Stimulated activated naive CD4-positive, alpha-beta T cell (primary cell): ENCODE data around the gene RAD54L.
A peak's percentile ranks its signal among the peaks of the same experiment; 100 is the strongest.
"Not testable (repeated sequence)": the region's sequence is repeated elsewhere in the genome, so short reads cannot be mapped to it uniquely, and the experiment has no call there.

Source experiments
- DNase-seq, 6 experiments: peaks; one replicate each; lab custom pipeline; 2025; lab: John Stamatoyannopoulos, UW

The RAD54L gene

GRCh38 chr1:46241733-46242132 is 5.8 kb upstream of the RAD54L start:
- not testable (repeated sequence) for DNase-seq

GRCh38 chr1:46242918-46243317 is 4.6 kb upstream of the RAD54L start:
- no peak for DNase-seq

GRCh38 chr1:46243831-46244230 is 3.7 kb upstream of the RAD54L start:
- DNase-seq: not testable (repeated sequence)

GRCh38 chr1:46244656-46245371 is 2.7 kb upstream of the RAD54L start:
- DNase-seq: peak in 3 of 6 experiments; percentile 15 to 47 (median 43)

- not testable (repeated sequence) for DNase-seq
These were observed 1.4 kb upstream of the RAD54L start for GRCh38 chr1:46246136-46246535.

GRCh38 chr1:46246548-46247435 is 771 bp upstream of the RAD54L start:
- DNase-seq: peak in 2 of 6 experiments; percentile 46 to 55

GRCh38 chr1:46248122-46248920 is 758 bp downstream of the RAD54L start:
- peak in 3 of 6 experiments; percentile 7 to 12 (median 7) for DNase-seq

GRCh38 chr1:46254668-46255067 is 7.1 kb downstream of the RAD54L start:
- no peak for DNase-seq

- DNase-seq: no peak
These were observed 9.0 kb downstream of the RAD54L start for GRCh38 chr1:46256523-46256922.

GRCh38 chr1:46262508-46262907 is 14.9 kb downstream of the RAD54L start:
- DNase-seq: no peak

- no peak for DNase-seq
These were observed 15.6 kb downstream of the RAD54L start for GRCh38 chr1:46263146-46263545.

- no peak for DNase-seq
These were observed 21.0 kb downstream of the RAD54L start for GRCh38 chr1:46268578-46268977.

GRCh38 chr1:46274225-46275029 is 26.9 kb downstream of the RAD54L start:
- no peak for DNase-seq

GRCh38 chr1:46275030-46275337 is 27.4 kb downstream of the RAD54L start:
- no peak for DNase-seq

GRCh38 chr1:46277658-46278373 is 30.3 kb downstream of the RAD54L start:
- DNase-seq: no peak

- no peak for DNase-seq
These were observed 31.2 kb downstream of the RAD54L start for GRCh38 chr1:46278807-46279206.

- no peak for DNase-seq
These were observed 32.5 kb downstream of the RAD54L start for GRCh38 chr1:46280092-46280491.

GRCh38 chr1:46281021-46281420 is 33.5 kb downstream of the RAD54L start:
- DNase-seq: no peak

- DNase-seq: no peak
These were observed 36.5 kb downstream of the RAD54L start for GRCh38 chr1:46284058-46284457.

GRCh38 chr1:46284597-46285564 is 37.3 kb downstream of the RAD54L start:
- no peak for DNase-seq
